GM19238 (cell line): Measurements from ENCODE around the gene DPM3.
A peak's percentile ranks its signal among the peaks of the same experiment; 100 is the strongest.
"Not testable (repeated sequence)": the region's sequence is repeated elsewhere in the genome, so short reads cannot be mapped to it uniquely, and the experiment has no call there.

Experiments used
- DNase-seq: peaks from one replicate; pipeline ENCODE4 v3.0.0; 2011; ENCODE audit warnings: low spot score; ENCODE audit not compliant: insufficient read length

DPM3 gene

DNA sequence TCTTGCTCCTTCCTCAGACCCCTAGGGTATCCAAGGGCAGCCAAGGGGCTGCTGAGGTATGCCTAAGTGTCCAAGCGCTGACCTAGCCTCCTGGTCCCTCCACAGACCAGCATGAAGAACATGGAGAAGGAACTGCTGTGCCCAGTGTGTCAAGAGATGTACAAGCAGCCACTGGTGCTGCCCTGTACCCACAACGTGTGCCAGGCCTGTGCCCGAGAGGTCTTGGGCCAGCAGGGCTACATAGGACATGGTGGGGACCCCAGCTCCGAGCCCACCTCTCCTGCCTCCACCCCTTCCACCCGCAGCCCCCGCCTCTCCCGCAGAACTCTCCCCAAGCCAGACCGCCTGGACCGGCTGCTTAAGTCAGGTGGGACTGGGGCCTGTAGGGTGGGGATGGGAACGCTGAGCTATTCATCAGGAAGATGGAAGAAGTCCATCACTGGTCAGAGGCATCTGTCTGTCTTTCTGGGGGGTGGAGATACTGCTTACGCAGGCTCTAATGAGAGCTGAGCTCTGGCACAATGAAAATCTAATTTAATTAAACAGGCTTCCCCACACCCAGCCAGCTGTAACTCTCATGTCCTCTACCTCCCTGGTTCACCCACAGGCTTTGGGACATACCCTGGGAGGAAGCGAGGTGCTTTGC lies 35.1 kb upstream of the DPM3 start:
- no peak for DNase-seq

DNA sequence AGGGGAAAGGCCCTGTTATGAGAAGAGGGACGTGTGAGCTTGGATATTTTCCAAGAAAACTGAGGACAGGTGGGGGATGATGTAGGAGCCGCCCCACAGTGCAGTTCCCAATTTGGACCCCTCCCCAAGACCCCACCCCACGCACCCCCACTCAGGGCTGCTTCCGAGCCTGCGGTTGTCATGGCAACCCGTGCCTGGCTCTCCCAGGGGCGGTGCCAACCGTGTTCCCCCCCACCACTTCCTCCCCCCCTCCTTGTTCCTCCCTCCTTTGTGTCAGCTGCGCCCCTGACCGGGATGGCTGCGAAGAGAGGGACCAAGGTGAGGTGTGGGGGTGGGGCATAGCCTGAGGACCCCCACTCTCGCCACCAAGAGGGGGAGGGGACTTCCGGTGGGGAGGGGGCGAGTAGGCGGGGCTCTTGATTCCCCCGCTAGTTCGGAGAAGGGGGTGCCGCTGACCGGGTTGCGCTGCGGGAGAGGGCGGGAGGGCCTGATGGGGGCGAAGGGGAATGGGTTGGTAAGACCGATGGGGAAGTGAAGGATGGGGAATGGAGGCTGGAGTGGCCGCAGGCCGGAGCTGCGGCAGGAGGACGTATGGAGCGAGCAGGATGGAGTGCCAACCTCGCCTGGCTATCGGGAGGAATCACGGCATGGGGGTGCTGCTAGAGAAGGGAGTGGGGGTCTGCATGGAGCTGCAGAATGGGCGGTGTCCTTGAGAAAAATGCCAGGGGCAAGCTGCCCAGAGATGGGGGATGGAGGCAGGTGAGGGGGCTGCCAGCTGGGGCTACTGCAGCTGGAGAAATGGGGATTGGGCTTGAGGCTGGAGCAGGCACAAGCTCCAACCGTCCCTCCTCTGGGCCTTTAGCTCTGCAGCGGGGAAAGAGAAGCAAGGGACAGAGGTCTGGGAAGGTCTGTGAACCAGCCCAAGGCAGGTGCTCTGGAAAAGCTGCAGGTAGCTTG lies 34.3 kb upstream of the DPM3 start:
- no peak for DNase-seq

DNA sequence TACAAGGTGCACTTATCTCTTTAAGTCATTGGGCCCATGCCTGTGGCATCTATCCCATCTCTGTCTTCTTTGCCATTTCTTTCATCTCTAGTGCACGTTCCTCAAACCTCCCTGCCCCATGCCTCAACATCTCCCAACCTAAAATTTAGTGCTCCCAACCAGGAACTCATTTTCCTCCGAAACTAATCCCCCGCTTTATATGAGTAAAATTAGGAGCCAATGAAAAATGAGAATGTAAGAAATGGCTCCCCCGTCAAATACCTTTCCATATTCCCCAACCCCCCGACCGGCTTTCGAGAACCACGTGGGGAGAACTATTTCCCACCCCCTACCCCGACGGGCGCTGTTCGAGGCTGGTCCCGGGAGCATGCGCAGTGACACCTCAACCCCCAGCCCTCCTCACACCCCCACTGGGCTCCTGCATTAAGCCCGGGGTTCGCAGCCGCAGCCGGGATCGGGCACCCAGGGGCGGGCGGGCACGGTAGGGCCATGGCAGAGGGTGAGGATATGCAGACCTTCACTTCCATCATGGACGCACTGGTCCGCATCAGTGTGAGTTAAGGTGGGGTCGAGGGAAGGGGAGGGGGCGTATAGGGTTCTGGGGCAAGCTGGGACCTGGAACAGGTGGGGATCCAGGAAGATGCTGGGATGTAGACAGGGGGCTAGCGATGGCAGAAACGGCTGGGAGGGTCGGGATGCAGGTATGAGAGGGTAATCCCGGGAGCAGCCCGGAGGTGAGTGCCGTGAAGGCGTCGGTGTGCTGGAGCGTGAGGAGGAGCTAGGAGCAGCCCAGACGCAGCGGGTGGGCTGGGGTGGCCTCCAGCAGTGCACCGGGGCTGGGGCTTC lies 33.4 kb upstream of the DPM3 start, which contains the start of gene TRIM46:
Gene TRIM46 (plus strand): TSS at position 372 of the 846 bp plus-strand sequence. CDS start 118 bp downstream, at position 490.
- no peak for DNase-seq

DNA sequence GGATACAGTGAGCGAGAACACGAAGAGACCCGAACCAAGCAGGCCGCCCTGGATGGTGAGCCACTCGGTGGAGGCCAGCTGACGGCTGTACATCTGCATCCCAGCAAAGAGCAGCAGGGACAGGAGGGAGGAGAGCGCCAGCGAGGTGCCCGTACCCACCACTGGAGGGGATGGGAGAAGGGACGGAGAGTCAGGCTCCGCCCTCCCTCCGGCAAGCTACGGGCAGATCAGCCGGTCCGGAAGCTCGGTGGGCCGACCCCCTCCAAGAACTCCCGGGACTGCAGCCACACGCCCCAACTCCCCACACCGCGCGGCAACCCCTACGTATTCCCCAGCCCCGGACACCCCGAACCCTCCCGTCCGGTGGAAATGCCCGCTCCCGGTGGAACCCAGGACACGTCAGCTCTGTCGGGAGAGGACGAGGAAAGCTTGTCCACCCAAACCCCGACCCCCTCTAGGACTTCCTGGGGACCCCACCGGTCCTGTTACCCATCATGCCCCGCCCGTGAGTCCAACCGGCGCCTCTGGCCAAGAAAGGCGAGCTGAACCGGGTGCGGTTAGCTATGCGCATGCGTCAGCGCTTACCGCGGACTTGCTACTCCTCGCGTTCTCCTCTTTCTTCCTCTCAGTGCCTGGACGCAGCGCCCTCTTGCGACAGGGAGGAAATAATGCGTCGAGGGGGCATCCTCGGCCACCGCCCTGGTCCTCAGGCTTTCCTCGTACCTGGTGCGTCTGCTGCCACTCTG lies 32.6 kb upstream of the DPM3 start, which contains the start of gene KRTCAP2:
Gene KRTCAP2 (minus strand): TSS at position 573 of the 746 bp plus-strand sequence. CDS start 80 bp downstream, at position 493.
- DNase-seq: peak; percentile 98

DNA sequence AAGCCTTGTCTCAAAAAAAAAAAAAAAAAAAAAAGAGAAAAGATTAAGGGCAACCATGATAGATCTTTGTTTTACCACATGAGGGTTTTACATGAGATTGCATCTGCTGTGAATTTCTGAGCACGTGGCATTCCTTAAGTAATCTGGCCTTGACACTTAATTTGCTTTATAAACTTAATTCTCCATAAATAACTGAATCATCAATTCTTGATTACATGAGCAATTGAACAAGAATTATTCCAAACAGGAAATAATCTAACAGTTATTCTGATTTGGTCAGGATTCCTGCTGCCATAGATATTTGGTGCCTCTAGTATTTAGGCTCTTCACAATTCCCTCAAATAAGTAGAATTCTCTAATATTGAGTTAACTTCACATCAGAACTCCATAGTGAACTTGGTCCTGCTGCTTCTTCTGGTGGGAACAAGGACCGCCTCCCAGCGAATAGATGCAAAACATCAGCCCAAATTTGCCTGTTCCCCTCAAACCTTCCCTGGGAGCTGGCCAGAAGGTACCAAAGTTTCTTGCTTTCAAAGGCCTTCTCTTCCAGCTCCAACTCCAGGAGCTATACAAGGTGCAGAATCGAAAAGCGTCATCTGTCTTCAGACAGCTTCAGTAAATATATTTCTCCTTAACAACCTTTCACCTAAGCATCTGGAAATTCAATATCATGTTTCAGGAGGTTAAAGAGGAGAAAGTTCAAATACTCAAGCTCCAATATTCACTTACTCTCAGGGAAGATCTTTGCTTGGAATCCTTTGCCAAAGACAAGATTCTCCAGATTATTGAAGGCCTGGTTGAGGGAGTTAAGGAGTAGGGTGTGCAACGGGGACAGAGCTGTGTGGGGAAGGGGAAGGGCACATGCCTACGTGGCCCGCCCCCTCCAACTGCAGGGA lies 31.8 kb upstream of the DPM3 start:
- DNase-seq: no peak

DNA sequence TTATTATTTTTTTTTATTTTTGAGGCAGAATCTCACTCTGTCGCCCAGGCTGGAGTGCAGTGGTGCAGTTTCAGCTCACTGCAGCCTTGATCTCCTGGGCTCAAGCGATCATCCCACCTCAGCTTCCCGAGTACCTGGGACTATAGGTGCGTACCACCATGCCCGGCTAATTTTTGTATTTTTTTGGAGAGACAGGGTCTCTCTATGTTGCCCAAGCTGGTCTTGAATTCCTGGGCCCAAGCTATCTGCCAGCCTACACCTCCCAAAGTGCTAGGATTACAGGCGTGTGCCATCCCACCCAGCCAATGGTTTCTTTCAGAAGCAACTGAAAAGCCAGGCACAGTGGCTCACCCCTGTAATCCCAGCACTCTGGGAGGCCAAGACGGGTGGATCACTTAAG lies 30.5 kb upstream of the DPM3 start:
- no peak for DNase-seq

DNA sequence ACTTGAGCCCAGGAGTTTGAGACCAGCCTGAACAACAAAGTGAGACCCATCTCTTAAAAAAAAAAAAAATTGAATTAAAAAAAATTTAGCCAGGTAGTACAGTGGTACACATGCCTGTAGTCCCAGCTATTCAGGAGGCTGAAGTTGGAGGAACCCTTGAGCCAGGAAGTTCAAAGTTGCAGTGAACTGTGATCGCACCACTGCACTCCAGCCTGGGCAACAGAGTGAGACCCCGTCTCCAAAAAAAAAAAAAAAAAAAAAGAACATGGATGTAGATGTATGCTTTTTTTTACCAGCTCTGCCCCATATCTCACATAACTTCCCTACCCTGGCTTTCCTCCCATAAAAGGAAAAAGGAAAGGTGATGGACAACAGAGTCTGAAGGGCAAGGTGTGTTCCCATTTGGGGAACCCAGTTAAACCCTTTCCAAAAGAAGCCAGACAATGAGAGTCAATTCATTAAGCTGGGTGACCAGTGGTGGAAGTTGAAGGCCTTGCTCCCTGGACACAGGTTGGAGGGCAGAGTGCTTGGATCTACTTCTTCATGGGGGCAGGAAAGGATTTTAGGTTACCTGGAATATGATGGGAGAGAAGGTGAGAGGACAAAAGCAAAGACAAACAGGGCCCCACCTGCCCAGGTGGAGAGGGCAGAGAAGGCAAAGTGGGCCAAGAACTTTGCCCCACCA lies 29.9 kb upstream of the DPM3 start:
- DNase-seq: no peak

DNA sequence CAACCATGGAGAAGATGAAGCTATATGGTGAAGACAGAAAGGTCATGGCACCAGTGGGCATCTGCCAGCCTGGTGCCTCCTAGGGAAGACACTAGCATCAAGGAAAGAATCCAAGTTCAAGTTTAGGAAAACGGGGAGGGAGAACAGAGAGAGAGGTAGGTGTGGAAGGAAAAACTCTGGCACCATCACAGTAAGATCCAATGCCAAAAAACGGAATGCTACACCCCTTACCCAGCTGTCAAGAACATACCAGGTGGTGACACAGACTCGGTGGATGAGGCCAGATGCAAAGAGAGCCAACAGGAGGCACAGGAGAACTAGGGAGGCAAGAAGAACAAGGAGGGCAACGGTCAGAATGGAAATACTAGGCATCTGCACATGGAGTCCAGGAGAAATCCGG lies 29.2 kb upstream of the DPM3 start:
- DNase-seq: no peak

- no peak for DNase-seq
Observed at GRCh38 chr1:155168456-155169210, 28.3 kb upstream of the DPM3 start.

DNA sequence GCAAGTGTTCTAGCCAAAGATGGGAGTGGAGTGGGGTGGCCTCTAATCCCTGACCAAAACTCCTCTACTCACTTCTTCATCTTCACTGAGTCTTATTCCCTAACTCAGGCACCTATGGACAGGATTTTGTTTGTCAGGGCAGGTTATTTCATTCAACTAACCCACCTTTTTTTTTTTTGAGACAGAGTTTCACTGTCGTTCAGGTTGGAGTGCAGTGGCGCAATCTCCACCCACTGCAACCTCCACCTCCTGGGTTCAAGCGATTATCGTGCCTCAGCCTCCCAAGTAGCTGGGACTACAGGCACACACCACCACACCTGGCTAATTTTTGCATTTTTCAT lies 27.7 kb upstream of the DPM3 start:
- not testable (repeated sequence) for DNase-seq

- DNase-seq: peak; percentile 65
Observed at GRCh38 chr1:155167166-155168104, 27.1 kb upstream of the DPM3 start.

DNA sequence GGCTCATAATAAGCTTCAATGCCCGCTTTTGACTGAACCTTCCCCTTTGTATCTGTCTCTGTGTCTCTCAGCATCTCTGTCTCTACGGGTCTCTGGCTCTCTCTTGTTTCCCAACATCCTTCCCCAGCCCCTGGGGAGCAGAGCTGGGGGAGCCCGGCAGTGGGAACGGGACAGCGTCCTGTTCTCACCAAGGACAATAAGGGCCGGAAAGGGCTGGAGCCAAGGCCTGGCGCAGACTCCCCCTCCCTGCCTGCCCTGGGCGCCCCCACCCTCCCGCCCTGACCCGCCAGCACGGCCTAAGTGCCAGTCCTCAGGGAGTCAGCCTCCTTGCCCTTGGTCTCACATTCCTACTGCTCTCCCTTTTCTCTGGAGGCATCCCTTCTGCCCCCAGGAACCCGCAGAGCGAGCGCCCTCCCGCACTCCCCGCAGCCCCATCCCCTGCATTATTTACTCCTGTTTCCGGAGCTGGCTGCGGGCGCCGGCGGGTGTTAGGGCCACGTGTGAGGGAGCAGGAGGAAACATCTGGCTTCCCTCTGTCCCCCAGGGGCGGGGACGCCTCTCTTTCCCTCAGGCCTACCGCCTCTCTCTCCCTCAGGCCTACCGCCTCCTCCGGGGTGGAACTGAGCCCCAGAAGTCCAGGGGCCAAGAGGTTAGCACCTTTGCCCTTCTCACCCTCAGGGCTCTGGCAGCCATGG lies 26.3 kb upstream of the DPM3 start:
- DNase-seq: no peak

DNA sequence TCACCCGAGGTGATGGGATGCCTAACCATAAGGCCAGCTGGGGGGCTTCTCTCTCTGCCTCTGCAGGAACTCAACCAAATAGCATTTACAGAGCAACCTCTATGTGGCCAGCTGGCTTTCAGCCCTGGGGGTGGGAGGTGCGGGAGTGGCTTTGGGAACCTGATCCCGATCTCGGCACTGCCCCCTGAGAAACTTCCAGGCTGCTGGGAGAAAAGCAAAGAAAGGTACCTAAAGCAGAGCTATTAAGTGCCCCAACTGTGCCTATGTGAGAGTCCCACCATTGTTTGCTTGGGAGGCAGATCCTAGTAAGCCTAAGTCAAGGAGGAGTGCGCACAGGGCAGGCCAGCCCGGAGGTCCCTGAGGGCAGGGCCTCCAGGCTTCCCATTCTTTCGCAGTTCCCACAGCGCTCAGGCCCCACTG lies 25.7 kb upstream of the DPM3 start:
- DNase-seq: no peak

- DNase-seq: not testable (repeated sequence)
Observed at GRCh38 chr1:155164625-155165024, 24.3 kb upstream of the DPM3 start.

GRCh38 chr1:155163785-155164184 lies 23.5 kb upstream of the DPM3 start:
- not testable (repeated sequence) for DNase-seq

DNA sequence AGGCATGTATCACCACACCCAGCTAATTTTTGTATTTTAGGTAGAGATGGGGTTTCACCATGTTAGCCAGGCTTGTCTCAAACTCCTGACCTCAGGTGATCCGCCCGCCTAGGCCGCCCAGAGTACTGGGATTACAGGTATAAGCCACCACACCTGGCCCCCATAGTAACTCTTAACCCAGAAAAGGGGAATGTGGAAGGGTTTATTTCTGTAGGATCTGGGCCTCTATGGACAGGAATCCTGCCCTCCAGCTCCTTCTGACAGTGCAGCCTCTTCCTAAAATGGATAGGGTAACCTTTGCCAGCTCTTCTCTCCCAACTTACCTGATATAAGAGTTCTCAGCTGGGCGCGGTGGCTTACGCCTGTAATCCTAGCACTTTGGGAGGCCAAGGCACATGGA lies 22.3 kb upstream of the DPM3 start:
- DNase-seq: not testable (repeated sequence)

GRCh38 chr1:155160128-155160527 lies 19.8 kb upstream of the DPM3 start:
- DNase-seq: no peak
